HL-60 (cell line): Measurements from ENCODE around the gene TET3.

Experiments used
- GABPA ChIP-seq: IDR thresholded peaks from 2 replicates; pipeline ENCODE4 v1.6.1; 2012; ENCODE audit warnings: low read depth
- POLR2AphosphoS5 ChIP-seq: IDR thresholded peaks from 2 replicates; pipeline ENCODE4 v1.6.1; 2012; ENCODE audit warnings: low read depth
- SPI1 ChIP-seq: IDR thresholded peaks from 2 replicates; pipeline ENCODE4 v1.6.1; 2012; ENCODE audit warnings: low read depth, mild to moderate bottlenecking, borderline replicate concordance
- TF ChIP-seq, protein P1 (sequence below): IDR thresholded peaks from one replicate; pipeline ENCODE4 v1.5.1; 2011; ENCODE audit warnings: low read length, control low read depth, inconsistent platforms; ENCODE audit not compliant: insufficient read depth
- TF ChIP-seq, protein P2 (sequence below): IDR thresholded peaks from 2 replicates; pipeline ENCODE4 v1.6.1; 2012; ENCODE audit warnings: low read depth; ENCODE audit not compliant: insufficient replicate concordance

- TF ChIP-seq, protein P1, sequence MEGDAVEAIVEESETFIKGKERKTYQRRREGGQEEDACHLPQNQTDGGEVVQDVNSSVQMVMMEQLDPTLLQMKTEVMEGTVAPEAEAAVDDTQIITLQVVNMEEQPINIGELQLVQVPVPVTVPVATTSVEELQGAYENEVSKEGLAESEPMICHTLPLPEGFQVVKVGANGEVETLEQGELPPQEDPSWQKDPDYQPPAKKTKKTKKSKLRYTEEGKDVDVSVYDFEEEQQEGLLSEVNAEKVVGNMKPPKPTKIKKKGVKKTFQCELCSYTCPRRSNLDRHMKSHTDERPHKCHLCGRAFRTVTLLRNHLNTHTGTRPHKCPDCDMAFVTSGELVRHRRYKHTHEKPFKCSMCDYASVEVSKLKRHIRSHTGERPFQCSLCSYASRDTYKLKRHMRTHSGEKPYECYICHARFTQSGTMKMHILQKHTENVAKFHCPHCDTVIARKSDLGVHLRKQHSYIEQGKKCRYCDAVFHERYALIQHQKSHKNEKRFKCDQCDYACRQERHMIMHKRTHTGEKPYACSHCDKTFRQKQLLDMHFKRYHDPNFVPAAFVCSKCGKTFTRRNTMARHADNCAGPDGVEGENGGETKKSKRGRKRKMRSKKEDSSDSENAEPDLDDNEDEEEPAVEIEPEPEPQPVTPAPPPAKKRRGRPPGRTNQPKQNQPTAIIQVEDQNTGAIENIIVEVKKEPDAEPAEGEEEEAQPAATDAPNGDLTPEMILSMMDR: no peak
- no peak for TF ChIP-seq POLR2AphosphoS5
- no peak for TF ChIP-seq GABPA
- TF ChIP-seq, protein P2, sequence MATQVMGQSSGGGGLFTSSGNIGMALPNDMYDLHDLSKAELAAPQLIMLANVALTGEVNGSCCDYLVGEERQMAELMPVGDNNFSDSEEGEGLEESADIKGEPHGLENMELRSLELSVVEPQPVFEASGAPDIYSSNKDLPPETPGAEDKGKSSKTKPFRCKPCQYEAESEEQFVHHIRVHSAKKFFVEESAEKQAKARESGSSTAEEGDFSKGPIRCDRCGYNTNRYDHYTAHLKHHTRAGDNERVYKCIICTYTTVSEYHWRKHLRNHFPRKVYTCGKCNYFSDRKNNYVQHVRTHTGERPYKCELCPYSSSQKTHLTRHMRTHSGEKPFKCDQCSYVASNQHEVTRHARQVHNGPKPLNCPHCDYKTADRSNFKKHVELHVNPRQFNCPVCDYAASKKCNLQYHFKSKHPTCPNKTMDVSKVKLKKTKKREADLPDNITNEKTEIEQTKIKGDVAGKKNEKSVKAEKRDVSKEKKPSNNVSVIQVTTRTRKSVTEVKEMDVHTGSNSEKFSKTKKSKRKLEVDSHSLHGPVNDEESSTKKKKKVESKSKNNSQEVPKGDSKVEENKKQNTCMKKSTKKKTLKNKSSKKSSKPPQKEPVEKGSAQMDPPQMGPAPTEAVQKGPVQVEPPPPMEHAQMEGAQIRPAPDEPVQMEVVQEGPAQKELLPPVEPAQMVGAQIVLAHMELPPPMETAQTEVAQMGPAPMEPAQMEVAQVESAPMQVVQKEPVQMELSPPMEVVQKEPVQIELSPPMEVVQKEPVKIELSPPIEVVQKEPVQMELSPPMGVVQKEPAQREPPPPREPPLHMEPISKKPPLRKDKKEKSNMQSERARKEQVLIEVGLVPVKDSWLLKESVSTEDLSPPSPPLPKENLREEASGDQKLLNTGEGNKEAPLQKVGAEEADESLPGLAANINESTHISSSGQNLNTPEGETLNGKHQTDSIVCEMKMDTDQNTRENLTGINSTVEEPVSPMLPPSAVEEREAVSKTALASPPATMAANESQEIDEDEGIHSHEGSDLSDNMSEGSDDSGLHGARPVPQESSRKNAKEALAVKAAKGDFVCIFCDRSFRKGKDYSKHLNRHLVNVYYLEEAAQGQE: no peak
- TF ChIP-seq SPI1: no peak
Observed at GRCh38 chr2:73994178-73994831, 9.6 kb downstream of the TET3 start.
